ENCODE measurements around the gene HACD2.

DNA sequence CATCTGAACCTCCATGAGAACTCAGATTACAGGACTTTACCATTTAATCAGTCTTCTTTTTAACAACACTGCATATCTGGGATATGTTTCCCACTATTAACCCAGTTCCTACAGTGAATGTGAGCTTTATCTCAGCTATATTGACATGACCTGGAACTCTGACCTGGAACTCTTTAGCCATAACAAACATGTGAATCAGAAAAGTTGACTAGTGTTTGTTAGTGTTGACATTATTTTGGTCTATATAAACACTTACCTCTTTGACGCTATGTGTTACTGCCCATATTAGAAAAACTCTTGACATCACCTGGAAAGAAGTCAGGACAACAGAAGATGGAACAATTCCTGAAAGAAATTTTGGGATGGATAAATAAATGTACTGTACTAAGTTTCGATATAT, 56.7 kb downstream of the HACD2 start:
- TF ChIP-seq, protein P1, sequence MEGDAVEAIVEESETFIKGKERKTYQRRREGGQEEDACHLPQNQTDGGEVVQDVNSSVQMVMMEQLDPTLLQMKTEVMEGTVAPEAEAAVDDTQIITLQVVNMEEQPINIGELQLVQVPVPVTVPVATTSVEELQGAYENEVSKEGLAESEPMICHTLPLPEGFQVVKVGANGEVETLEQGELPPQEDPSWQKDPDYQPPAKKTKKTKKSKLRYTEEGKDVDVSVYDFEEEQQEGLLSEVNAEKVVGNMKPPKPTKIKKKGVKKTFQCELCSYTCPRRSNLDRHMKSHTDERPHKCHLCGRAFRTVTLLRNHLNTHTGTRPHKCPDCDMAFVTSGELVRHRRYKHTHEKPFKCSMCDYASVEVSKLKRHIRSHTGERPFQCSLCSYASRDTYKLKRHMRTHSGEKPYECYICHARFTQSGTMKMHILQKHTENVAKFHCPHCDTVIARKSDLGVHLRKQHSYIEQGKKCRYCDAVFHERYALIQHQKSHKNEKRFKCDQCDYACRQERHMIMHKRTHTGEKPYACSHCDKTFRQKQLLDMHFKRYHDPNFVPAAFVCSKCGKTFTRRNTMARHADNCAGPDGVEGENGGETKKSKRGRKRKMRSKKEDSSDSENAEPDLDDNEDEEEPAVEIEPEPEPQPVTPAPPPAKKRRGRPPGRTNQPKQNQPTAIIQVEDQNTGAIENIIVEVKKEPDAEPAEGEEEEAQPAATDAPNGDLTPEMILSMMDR (IDR thresholded peaks at IDR 0.05; ENCODE audit: low read depth, low read length): no peak
- TF ChIP-seq MYC (IDR thresholded peaks at IDR 0.05; ENCODE audit: low read depth, low read length) (no peak), POLR2A (IDR thresholded peaks at IDR 0.05; ENCODE audit: extremely low read depth, insufficient read length) (no peak)
- TF ChIP-seq, protein P2, sequence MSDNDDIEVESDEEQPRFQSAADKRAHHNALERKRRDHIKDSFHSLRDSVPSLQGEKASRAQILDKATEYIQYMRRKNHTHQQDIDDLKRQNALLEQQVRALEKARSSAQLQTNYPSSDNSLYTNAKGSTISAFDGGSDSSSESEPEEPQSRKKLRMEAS (IDR thresholded peaks at IDR 0.05; ENCODE audit: low read depth, low read length): no peak
